Measurements from ENCODE around the gene NFE2L2.

GRCh38 chr2:177285892-177286715, 21.6 kb upstream of the NFE2L2 start:
- TF ChIP-seq CTCF (conservative IDR thresholded peaks at IDR 0.05; ENCODE audit: low read length) (no peak), EZH2phosphoT487 (IDR thresholded peaks at IDR 0.05; ENCODE audit: borderline replicate concordance) (no peak)

Data from Loucy (cell line).